Parathyroid adenoma (tissue), 2 donors: ENCODE data around the gene SLC9B2.

ENCODE experiments used
- H2AFZ ChIP-seq: fragments of 300-600 bp; sonication (generic); one replicate; pipeline ENCODE4 v1.7.0; 2017; ENCODE audit warnings: antibody characterized with exemption, mild to moderate bottlenecking
- H3K27ac ChIP-seq: fragments of 300-600 bp; sonication (generic); one replicate; pipeline ENCODE4 v1.7.0; 2017
- H3K27me3 ChIP-seq: fragments of 300-600 bp; sonication (generic); one replicate; pipeline ENCODE4 v1.7.0; 2017; ENCODE audit warnings: low read length; ENCODE audit not compliant: control insufficient read depth, insufficient read depth
- H3K36me3 ChIP-seq: fragments of 300-600 bp; sonication (generic); one replicate; pipeline ENCODE4 v1.7.0; 2017; ENCODE audit warnings: low read length; ENCODE audit not compliant: control insufficient read depth, insufficient read depth
- H3K4me1 ChIP-seq: fragments of 300-600 bp; sonication (generic); one replicate; pipeline ENCODE4 v1.7.0; 2017; ENCODE audit warnings: control low read depth
- H3K4me2 ChIP-seq: fragments of 300-600 bp; sonication (generic); one replicate; pipeline ENCODE4 v1.7.0; 2017; ENCODE audit warnings: low read length
- H3K4me3 ChIP-seq: fragments of 300-600 bp; sonication (generic); one replicate; pipeline ENCODE4 v1.7.0; 2017; ENCODE audit warnings: low read depth, low read length
- H3K79me2 ChIP-seq: fragments of 300-600 bp; sonication (generic); one replicate; pipeline ENCODE4 v1.7.0; 2017; ENCODE audit warnings: control low read depth
- H3K9ac ChIP-seq: fragments of 300-600 bp; sonication (generic); one replicate; pipeline ENCODE4 v1.7.0; 2017; ENCODE audit warnings: mild to moderate bottlenecking
- H3K9me3 ChIP-seq: fragments of 300-600 bp; sonication (generic); one replicate; pipeline ENCODE4 v1.7.0; 2017; ENCODE audit warnings: low read length; ENCODE audit not compliant: control insufficient read depth
- TF ChIP-seq, protein P1 (sequence below): fragments of 300-600 bp; sonication (generic); IDR thresholded peaks from one replicate; pipeline ENCODE4 v1.7.0; 2017; ENCODE audit warnings: antibody characterized with exemption, mild to moderate bottlenecking
- donor health status: primary hyperparathyroidism.

Gene SLC9B2

DNA sequence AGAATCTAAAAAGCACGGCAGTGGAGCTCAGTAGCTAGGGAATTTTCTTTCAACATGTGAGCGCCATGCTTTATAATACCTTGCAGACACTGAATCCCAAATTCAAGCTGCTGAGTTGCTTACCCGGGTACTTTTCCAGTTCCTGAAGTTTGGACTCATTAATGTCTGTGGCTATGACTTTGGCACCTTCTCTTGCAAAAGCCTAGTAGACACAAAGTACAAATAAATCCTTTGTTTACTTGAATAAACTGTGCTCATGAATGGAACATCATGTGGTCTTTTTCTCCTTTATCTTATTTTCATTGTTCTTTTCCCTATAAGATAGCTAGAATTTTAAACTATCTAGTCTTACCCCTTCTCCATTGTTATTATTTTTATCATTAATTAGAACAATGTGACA is 18.5 kb upstream of the SLC9B2 start:
- no peak overlapping the region for H3K27ac ChIP-seq
- H3K4me1 ChIP-seq, result no peaks in the 10 kb centered on the region
- no peaks in the 10 kb centered on the region for H3K9me3 ChIP-seq
- H3K36me3 ChIP-seq, result no peaks in the 10 kb centered on the region
- H3K4me2 ChIP-seq, result no peak overlapping the region
- H3K9ac ChIP-seq, result no peak overlapping the region
- peaks cover 2% of the 10 kb centered on the region for H3K79me2 ChIP-seq
- no peaks in the 10 kb centered on the region for H3K27me3 ChIP-seq
- H3K4me3 ChIP-seq, result no peak overlapping the region
- TF ChIP-seq, protein P1, sequence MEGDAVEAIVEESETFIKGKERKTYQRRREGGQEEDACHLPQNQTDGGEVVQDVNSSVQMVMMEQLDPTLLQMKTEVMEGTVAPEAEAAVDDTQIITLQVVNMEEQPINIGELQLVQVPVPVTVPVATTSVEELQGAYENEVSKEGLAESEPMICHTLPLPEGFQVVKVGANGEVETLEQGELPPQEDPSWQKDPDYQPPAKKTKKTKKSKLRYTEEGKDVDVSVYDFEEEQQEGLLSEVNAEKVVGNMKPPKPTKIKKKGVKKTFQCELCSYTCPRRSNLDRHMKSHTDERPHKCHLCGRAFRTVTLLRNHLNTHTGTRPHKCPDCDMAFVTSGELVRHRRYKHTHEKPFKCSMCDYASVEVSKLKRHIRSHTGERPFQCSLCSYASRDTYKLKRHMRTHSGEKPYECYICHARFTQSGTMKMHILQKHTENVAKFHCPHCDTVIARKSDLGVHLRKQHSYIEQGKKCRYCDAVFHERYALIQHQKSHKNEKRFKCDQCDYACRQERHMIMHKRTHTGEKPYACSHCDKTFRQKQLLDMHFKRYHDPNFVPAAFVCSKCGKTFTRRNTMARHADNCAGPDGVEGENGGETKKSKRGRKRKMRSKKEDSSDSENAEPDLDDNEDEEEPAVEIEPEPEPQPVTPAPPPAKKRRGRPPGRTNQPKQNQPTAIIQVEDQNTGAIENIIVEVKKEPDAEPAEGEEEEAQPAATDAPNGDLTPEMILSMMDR, result no peak
- H2AFZ ChIP-seq, result no peak overlapping the region

DNA sequence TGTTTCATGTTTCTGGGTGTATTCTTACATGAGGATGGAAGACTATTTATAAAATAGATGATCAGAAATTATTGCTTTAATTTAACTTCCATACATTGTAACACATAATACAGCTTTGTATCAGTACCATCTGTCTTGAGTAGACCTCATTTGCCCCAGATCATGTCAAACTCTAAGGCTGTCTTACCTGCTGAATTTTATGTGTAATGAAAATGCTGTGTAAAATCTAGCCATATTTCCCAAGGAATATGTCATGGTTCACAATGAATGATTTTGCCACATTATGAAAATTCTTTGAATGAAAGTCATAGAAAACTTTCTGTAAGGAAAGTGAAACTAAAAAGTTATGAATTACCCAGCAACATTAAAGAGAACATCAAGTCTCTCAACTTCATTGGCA is 15.7 kb upstream of the SLC9B2 start:
- H3K9me3 ChIP-seq, result no peaks in the 10 kb centered on the region
- H3K79me2 ChIP-seq, result no peaks in the 10 kb centered on the region
- no peaks in the 10 kb centered on the region for H3K36me3 ChIP-seq
- H3K27me3 ChIP-seq, result no peaks in the 10 kb centered on the region
- H3K4me3 ChIP-seq, result no peak overlapping the region
- H3K4me2 ChIP-seq, result no peak overlapping the region
- TF ChIP-seq, protein P1, result no peak
- H2AFZ ChIP-seq, result no peak overlapping the region
- no peaks in the 10 kb centered on the region for H3K4me1 ChIP-seq
- no peak overlapping the region for H3K9ac ChIP-seq
- H3K27ac ChIP-seq, result no peak overlapping the region

DNA sequence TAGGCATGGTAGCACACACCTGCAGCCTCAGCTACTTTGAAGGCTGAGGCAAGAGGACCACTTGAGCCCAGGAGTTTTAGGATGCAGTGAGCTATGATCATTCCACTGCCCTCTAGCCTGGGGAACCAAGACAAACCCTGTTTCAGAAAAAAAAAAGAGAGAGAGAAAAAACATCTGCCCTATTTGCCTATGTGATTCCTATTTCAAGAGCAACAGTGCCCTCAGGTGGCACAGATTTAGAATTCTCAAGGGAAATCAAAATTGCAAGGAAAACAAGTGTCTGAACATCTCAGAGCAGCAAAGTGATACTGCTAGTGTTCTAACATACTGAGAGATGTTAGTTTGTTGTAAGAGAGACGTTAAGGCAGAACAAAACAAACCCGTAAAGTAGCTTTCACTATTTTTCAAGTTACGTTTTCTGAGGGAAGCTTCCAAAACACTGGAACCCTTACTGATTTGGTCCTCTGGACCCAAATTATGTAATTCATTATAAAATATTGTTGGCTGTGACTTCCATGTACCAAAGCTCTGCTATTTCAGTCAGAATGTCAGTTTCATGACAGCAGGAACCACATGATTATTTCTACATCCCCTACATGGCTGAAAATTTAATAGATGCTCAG is 15.2 kb upstream of the SLC9B2 start:
- no peaks in the 10 kb centered on the region for H3K4me1 ChIP-seq
- H3K79me2 ChIP-seq, result no peaks in the 10 kb centered on the region
- H3K4me2 ChIP-seq, result no peak overlapping the region
- no peak overlapping the region for H2AFZ ChIP-seq
- H3K4me3 ChIP-seq, result no peak overlapping the region
- no peaks in the 10 kb centered on the region for H3K36me3 ChIP-seq
- no peaks in the 10 kb centered on the region for H3K27me3 ChIP-seq
- no peaks in the 10 kb centered on the region for H3K9me3 ChIP-seq
- no peak overlapping the region for H3K27ac ChIP-seq
- H3K9ac ChIP-seq, result no peak overlapping the region
- TF ChIP-seq, protein P1, result no peak

DNA sequence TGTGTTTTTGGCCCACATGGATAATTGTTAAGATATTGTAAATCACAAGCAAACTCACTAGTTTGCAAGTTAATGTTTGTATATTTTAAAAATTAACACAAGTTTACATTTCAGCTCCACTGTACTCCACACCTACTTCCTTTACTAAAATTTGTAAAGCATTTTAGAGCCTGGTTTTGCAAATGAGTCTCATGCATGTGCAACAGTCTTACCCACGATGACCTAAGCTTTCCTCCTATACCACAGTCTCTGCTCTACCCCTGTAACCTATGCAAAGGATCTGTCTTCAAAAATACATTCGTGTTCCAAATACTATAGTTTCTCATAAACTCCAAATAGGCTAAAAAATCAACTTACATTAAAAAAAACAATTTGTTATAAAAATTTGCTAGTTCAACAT is 12.9 kb upstream of the SLC9B2 start:
- Histone ChIP-seq H3K4me2 (no peak overlapping the region), H3K27ac (no peak overlapping the region), H3K4me1 (no peaks in the 10 kb centered on the region), H3K9ac (no peak overlapping the region), H3K36me3 (no peaks in the 10 kb centered on the region), H3K79me2 (no peaks in the 10 kb centered on the region), H2AFZ (no peak overlapping the region), H3K27me3 (no peaks in the 10 kb centered on the region), H3K9me3 (no peaks in the 10 kb centered on the region), H3K4me3 (no peak overlapping the region)
- TF ChIP-seq, protein P1, result no peak

DNA sequence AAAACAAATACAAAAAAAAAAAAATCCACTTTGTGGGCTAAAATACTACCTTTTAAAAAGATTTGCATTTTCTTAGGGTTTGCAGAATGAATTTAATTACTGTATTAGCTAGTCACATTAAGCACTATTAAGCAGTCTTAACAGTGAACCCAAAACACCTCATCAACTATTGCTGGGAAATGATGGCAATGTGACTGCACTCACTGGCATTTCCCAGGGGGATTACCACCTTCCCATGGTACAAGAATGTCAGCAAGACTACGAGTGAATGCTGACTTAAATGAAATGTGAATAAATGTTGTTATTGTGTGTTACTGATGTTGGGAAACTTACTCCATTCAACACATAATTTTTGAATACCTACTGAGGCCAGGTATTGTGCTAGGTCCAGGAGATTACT is 10.0 kb upstream of the SLC9B2 start:
- no peak overlapping the region for H3K4me2 ChIP-seq
- no peaks in the 10 kb centered on the region for H3K36me3 ChIP-seq
- no peak overlapping the region for H3K9ac ChIP-seq
- H3K9me3 ChIP-seq, result no peaks in the 10 kb centered on the region
- H3K4me3 ChIP-seq, result no peak overlapping the region
- no peak overlapping the region for H3K27ac ChIP-seq
- no peak overlapping the region for H2AFZ ChIP-seq
- no peaks in the 10 kb centered on the region for H3K27me3 ChIP-seq
- TF ChIP-seq, protein P1, result no peak
- no peaks in the 10 kb centered on the region for H3K79me2 ChIP-seq
- H3K4me1 ChIP-seq, result no peaks in the 10 kb centered on the region
